Fibroblast of skin of abdomen (primary cell): ENCODE data around the gene IVD.
A peak's percentile ranks its signal among the peaks of the same experiment; 100 is the strongest.
"Not testable (repeated sequence)": the region's sequence is repeated elsewhere in the genome, so short reads cannot be mapped to it uniquely, and the experiment has no call there.

Experiments used
- DNase-seq: peaks from one replicate; pipeline ENCODE4 v3.0.0-alpha.2; 2013

Gene IVD

DNA sequence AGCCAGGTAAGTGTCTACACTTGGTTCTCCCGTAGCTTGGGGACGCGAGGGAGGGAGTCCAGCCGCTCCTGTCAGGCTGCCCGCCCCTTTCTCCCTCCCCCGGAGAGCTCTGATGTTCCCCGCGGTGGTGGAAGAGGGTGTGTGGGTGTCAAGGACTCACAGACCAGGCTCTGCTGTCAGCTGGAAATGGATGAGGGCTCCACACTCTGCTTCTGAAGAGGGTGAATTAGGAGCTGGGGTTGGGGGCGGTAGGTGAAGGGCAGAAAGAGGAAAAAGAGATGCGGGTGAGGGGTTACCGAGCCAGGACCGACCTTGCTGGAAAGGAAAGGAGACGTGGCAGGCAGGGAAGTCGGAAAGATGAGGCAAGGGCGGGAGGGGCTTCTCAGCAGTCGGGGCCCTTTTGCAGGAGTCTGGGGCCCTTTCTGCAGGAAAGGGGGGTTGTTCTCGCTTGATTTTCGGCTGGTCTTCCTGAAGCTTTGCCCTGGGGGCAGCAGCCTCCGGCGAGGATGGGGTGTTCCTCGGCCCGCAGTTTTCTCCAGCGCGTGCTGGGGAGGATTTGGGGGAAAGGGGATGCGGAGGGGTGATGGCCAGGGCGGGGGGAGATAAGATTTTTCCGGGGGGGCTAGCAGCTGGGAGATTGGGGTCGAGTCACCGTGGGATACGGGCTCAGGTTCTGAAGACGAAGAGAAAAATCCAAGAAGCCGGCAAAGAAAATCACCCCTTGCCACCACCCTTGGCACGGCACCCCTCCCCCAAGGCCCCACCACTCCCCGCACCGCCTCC is 34.6 kb downstream of the IVD start:
- peak; percentile 26 for DNase-seq

DNA sequence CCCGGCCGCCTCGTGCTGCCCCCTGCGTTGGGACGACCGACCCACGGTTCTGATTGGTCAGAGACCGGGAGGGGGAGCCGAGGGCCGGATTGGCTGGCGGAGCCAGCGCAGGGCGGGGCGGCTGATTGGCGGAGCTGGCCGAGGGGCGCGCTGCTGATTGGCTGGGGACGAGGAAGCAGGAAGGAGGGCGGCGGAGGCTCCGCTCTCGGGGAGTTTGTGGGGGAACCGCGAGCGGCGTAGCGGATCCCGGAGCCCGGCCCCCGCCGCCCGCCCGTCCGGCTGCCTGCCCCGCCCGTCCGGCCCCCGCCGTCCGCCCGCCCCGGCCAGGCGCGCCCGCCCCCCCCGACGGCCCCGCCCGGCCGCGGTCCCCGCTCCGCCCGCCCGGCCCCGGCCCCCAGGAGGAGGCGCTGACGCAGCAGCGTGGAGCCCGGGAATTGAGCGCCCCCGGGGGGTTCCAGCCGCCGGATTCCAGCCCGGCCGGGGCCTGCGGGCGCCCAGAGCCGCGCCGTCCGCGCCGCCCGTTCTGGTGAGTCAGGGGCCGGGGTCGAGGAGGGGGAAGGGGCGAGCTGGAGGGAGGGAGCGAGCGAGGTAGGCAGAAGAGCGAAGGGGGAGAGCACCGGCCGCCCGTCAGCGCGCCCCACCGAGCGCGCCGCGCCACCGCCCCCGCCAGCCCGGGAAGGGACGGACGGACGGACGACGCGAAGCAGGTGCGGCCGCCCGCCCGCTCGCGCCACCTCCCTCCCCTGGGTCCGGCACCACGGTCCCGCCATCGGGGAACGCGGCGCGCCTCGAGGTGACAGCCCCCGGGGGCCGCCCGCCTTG is 35.4 kb downstream of the IVD start, which contains the start of gene BAHD1:
BAHD1 (plus strand) TSS at position 211 of the 822 bp plus-strand sequence. CDS start 17,512 bp downstream, outside the sequence.
- peak; percentile 95 for DNase-seq

DNA sequence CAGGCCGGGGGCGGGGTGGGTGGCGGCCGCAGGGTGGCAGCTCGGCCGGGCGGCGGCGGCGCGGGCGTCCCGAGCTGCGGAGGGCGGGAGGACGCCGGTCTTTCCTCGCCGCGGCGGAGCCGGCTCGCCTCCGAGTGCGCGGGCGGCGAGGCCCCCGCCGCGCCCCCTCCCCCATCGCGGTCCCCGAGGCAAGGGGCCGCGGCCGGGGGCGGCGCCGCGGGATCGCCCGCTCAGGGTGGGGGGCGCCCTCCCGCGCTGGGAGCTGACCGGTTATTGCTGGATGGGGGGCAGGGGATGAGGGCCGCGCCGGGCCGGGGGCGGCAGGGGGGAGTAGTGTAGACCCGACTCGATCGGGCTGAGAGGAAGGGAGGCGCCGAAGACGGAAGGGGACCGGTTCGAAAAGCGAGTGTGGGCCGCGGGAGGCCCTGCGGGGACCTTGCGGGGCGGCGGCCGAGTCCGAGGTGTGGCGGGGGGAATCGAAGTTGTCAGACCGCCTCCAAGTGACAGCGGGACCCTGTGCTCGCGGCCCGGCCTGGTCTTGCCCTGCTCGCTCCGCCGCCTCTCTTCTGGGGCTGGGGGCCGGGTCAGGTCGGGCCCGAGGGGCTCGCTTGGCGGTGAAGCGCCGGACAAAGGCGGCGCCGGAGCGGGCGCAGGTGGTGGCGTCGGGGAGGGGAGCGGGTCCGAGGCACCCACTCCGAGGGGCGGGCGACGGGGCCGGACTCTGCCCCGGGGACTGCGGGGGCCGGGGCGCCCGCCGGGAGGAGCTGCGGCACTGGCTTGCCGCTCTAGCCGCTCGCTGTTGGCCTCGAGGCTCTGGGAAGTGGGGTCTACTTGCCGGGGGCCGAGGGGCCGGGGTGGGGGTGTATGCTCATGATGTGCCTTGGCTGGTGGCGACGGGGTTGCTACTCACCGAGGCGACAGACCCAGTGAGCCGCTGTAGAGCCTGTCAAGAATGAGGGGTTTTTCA is 36.3 kb downstream of the IVD start:
- DNase-seq = no peak

DNA sequence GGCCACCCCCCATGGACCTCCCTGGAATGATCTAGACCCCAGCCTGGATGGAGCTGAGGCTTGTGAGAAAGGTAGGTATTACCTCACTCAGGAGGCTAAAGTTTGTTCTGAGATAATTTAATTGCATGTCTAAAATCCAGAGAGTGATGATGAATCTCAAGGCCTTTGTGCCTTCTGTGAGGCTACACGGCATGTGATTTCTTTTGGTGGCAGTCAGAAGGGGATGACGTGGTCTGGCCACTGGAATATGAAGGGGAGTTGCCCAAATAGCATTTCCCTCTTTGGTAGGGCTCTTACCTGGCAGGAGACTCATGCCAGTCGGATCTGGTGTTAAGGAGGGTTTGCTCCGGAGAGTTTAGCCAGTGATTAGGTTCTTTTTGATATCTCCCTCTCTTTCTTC is 37.7 kb downstream of the IVD start:
- DNase-seq = no peak

DNA sequence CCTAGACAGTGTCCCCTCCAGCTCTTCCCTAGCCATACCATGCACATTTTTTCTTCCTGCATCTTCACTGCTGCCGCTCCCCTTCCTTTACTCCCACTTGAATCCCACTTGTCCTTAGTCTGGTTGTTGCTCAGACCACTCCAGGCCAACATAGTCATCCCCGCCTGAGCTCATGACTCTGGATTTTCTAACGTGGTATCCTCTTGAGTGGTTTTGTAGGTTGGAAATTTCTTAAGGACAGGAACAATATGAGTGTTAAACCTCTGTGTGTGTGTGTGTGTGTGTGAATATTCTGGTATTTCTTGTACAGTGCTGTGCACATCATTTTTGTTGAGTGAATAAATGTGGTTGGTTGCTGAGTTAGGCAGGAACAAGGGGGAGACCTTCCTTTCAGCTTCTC is 38.3 kb downstream of the IVD start:
- DNase-seq = no peak

DNA sequence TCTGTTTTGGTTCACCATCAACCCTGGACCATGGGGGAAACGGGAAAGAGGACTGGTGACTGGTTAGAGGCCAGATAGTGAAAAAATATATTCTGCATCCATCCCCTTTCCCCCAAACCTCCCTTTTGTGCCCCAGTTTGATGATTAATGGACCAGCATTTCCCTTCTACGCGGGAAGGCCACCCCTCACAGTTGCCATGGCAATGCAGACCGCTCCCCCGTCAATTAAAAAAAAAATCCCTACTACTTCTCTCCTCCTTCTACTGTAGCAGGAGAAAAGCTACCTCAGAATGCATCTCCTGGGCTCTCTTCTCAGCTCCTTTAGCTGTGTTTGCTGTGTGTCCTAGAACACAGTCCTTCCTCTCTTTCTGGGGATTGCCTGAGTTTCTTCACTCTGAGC is 39.1 kb downstream of the IVD start:
- DNase-seq = no peak

DNA sequence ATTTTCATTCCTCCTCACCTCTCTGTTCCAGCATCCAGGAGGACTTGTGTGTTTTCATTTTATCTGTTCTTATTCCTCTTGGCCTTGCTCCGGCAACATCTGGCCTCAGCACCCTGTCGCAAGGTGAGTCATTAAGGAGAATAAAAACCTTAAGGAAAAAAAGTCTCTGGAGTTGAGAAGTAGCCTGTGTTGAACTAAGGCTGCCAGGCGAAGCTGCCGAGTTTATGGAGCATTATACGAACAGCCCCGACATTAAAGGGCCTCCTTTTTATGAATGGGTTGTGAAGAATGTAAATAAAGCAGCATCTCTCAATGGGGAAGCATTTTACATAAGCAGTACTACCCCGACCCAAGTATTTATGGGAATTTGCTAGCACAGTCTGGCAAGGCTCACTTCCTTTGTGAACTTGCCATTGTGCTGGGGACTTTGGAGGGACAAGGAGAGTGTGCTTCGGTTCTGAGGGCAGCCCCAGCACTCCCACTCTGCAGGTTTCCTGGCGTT is 39.9 kb downstream of the IVD start:
- peak; percentile 57 for DNase-seq

DNA sequence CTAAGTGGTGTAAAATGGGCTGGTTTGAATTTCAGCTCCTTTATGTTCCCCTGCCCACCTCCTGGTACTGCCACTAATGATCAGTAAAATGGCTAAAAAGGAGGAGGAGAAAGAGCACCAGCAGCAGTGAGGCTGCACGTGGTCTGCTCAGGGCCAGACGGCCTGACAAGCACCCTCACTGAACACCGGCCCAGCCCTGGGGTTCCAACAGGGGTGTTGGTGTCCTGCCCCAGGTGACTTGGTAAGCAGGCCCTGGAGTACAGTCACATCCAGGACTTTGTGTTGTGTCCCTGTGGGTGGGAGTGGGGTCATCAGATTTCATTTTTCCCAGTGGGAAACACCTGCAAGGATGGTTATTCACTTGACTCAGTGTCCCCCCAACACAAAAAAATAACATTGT is 40.5 kb downstream of the IVD start:
- DNase-seq = no peak

DNA sequence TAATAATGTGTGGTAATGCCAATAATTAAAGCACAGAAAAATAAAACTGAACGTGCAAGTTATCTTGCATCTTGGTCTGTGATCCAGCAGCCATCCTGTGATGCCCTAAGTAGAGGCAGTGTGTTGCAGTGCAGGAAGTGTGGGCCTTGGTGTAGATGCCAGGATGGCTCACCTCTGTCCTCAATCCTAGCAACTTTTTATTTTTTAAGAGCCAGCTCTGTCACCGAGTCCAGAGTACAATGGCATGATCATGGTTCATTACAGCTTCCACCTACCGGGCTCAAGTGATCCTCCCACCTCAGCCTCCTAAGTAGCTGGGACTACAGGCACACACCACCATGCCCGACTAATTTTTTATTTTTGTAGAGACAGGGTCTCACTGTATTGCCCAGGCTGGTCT is 42.8 kb downstream of the IVD start:
- no peak for DNase-seq

DNA sequence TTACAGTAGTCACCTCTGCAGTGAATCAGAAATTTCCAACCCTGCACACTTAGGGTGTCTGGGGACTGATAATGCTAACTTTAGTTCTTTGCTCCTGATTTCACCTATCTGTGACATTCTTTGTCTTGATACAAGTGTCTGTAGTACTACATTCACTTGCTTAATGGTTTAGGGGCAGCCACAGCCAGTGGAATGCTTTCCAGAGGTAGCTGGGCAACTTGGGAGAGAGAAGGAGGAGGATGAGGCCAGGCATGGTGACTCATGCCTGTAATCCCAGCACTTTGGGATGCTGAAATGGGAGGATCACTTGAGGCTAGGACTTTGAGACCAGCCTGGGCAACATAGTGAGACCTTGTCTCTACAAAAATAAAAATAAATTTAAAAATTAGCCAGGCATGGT is 43.7 kb downstream of the IVD start:
- peak; percentile 40 for DNase-seq

DNA sequence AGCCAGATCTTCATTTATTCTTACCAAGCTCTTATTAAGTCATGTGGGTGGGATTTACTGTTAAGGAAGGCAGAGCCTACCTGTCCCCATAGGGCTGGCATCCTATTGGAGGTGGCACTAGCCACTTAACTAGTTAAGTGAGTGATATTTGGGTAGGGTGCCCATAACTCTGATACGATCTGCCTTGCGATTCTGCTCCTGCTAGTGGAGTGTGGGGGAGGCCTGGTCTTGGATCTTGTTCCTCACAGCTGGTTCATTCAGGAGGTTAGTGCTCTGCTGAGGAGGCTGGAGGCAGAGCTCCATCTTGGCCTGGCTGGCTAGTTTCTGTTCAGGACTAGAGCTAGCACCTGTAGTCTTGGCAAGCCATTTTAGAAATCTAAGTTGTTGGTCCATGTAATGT is 44.5 kb downstream of the IVD start:
- no peak for DNase-seq

DNA sequence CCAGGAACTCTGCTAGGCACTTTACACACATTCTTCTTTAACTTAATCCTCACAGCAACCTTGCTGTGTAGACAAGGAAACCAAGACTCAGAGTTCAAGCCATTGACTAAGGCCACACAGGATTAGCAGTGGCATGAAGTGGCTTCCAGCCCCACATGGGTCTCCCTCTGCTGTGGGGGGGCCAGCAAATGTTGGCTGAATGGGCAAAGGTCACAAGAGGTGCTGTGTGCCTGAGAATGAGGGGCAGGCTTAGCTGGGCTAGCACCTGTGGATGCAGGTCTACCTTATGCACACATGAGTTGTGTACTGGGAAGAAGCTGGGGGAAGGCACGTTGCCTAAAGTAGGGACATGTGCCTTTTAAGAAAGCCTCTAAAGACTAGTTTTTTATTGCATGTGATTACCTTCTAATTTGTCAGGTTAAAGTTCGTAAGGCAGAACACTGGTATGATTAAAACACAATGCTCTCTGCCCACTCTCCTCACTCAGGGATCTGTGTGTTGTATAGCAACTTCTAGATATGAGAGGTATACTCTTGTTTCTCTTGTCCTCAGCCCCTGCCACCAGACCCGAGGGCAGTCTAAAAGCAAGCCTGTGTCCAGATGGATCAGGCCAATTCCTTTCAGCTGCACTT is 46.0 kb downstream of the IVD start:
- DNase-seq = no peak

DNA sequence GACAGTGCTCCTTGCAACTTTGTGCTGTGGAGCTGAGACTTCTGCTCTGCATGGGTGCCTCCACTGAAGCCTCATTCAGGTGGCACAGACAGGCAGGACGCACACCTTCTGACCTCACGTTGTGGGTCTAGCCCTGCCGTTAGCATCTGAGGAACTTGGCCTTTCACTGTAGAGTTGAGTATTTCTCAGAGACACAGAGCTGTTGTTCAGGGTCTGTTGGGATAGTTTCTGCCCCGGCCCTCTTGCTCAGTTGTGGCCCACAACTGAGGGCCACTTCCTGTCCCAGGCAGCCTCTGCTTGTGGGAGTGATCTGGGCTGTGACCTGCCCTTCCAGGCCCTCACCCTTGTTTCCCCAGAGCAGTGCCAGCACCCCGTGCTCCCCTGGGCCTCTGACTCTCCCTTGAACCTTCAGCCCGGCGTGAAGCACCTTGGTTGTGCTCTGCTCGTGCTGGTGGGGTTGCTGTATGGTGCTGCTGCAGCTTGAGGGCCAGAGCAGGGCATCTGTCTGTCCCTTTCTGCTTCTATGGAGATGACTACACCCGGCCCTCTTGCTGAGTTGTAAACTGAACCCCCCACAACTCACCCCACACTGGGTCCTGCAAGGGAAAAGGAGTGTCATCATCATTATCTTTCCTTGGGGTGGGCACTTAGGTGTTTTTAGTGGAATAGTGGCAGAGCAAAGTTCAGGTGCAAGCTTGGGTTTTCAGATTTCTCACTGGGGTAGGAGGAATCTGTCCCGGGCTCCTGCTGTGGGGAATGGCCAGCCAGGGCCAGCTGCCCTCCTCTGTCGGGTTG is 46.9 kb downstream of the IVD start:
- DNase-seq = no peak

DNA sequence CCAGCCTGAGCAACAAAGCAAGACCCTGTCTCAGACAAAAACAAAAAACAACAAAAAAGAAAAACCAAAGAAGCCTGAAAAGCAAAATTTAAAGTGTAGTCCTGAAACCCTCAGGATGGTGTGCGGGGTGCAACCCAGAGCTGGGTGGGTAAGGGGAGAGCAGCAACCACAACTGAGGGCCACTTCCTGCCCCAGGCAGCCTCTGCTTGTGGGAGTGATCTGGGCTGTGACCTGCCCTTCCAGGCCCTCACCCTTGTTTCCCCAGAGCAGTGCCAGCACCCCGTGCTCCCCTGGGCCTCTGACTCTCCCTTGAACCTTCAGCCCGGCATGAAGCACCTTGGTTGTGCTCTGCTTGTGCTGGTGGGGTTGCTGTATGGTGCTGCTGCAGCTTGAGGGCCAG is 48.3 kb downstream of the IVD start:
- DNase-seq = not testable (repeated sequence)

DNA sequence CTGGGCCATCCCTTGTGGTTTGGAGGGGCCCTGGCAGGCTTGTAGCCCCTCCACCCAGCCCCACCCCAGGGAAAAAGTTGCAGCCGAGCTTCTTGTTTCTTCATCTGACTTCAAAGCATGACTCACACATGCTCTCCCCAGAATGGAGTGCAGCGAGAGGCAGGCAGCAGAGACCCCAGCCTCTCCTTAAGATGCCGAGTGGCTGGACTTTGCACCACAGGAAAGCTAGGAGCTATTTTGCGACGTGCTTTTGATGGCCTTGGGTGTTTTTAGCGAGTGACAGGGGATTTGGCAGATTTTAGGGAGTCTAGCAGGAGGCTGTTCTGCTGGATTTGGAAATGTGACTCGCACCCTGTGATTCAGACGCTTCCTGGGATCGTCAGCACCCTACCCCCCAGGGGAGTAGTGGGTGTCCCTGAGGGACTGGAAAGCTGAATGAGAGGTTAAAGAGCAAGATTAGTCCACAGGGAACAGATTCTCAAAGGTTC is 49.4 kb downstream of the IVD start:
- peak; percentile 42 for DNase-seq

DNA sequence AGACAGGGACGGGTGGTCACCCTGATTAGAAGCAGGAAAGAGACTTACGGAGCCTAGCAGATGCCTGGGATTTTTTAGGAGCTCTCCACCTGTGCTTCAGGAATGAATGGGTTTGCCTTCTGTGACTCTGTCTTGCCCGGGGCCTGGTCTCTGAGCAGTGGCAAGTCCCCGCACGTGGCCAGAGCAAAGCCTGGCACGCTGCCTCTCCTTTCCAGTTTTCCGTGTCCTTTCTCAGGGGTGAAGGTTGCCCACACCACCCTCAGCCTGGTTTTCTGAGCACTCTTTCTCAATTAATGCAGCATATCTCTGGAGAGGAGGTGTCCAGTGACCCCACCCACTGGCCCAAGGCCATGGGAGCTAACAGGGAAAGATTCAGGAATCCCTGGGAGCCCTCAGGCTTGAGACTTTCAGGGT is 50.7 kb downstream of the IVD start:
- DNase-seq = no peak

DNA sequence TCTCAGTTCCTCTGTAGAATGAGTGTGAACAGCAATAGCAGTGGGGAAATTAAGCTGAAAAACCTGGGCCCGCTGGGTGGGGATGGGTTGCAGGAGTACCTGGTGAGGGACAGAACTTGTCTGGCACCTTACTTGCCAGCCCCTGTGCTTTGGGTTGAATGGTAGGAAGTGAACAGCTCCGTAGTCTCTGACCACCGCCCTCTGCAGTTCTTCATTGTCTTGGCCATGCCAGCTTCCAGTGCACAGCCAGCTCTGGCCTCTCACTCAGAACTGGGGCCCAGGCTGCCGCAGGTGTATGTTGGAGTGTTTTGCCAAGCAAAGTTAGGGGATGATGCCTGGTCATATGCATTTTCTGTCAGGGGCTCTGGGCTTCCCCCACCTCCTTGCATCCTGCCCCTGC is 51.1 kb downstream of the IVD start:
- no peak for DNase-seq

DNA sequence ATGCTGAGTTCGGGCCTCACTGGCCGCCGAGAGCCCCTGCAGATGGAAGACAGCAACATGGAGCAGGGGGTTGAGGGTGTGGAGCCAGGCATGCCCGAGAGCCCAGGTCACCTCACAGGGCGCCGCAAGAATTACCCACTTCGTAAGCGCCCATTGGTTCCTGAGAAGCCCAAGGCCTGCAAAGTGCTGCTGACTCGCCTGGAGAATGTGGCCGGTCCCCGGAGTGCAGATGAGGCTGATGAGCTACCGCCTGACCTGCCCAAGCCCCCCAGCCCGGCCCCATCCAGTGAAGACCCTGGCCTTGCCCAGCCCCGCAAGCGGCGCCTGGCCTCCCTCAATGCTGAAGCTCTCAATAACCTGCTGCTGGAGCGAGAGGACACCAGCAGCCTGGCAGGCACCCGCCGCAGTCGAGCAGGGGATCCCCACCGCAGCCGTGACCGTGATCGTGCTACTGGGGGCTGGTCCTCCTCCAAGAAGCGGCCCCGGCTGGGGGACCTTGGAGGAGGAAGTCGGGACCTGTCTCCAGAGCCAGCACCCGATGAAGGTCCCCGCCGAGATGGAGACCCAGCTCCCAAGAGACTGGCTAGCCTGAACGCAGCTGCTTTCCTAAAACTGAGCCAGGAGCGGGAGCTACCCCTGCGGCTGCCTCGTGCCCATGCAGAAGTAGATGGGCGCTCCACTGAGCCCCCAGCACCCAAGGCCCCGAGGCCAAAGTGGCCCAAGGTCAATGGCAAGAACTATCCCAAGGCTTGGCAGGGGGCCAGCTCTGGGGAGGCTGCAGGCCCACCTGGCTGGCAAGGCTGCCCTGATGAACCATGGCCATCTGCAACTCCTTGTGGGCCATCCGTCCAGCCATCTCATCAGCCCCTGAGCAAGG is 53.1 kb downstream of the IVD start:
- DNase-seq = no peak

DNA sequence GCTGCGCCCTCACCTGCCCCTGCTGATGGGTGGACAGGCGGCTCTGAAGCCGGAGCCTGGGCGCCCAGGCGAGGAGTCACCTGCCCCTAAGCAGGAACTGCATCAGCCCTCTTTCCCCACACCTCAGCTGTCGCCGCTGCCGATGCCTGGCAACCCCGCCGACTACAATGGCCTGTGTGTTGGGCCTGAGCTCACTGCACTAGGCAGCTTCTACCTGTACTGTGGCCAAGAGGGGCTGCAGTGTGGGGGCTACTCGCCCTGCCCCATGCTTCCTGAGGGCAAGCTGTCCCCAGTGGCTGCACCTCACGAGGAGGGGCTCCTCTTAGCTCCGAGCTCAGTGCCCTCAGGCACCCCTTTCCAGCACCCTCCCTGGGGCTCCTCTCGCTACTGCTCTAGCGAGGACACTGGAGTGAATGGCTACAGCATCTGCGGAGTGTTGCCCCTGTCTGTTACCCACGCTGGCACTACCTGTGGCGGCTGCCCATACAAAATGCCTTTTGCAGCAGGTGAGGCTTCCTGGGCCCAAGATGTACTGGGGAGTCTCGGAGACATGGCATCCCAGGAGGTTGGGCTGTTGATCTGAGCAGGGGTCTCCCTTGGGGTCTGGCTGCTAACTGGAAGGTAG is 53.9 kb downstream of the IVD start:
- no peak for DNase-seq
